Measurements from ENCODE around the gene MRPL50. TPM values are rescaled to one million over a fixed set of nuclear protein-coding genes. Genes with fewer than 3 reads are reported as not detected.

The MRPL50 gene
- total RNA-seq, 1 experiment from 2014 or later = 20.0 TPM

GRCh38 chr9:101380295-101380694 is 18.1 kb downstream of the MRPL50 start:
- Histone ChIP-seq H4K20me1 (ENCODE audit: control insufficient read depth, insufficient read depth, insufficient read length) (no peaks in the 10 kb centered on the region), H2AFZ (ENCODE audit: low read length) (no peak overlapping the region), H3K27ac (ENCODE audit: insufficient read length, low read depth, low read length) (no peak overlapping the region), H3K23ac (ENCODE audit: insufficient read length, low read depth, low read length) (no peak overlapping the region), H3K23me2 (ENCODE audit: insufficient read length, low read depth, low read length, poor library complexity, severe bottlenecking) (no peaks in the 10 kb centered on the region), H2BK120ac (ENCODE audit: low read depth, low read length, poor library complexity, severe bottlenecking) (no peak overlapping the region), H3K79me2 (ENCODE audit: insufficient read depth, low read length) (no peaks in the 10 kb centered on the region), H3T11ph (ENCODE audit: low read length) (no peak overlapping the region), H2BK15ac (ENCODE audit: low read depth, low read length) (no peak overlapping the region), H2BK20ac (ENCODE audit: low read depth, low read length, poor library complexity, severe bottlenecking) (no peak overlapping the region), H3K56ac (ENCODE audit: insufficient read length, low read depth, low read length) (no peak overlapping the region), H3K9ac (ENCODE audit: extremely low read depth, insufficient read length, low read length) (no peak overlapping the region), H3K79me1 (ENCODE audit: insufficient read depth, low read depth, low read length, poor library complexity, severe bottlenecking) (no peaks in the 10 kb centered on the region), H4K8ac (replicated peaks; ENCODE audit: insufficient read length, low read depth, low read length) (no peak overlapping the region), H3K4ac (ENCODE audit: low read depth, low read length) (no peak overlapping the region), H3K27me3 (ENCODE audit: insufficient read depth, low read length) (no peaks in the 10 kb centered on the region), H2BK5ac (ENCODE audit: insufficient read length, low read length) (no peak overlapping the region), H2AK5ac (ENCODE audit: insufficient read length, low read length) (no peak overlapping the region), H3K18ac (ENCODE audit: insufficient read length, low read depth, low read length) (no peak overlapping the region), H3K9me3 (ENCODE audit: control insufficient read depth, low read depth, low read length) (no peaks in the 10 kb centered on the region), H4K91ac (ENCODE audit: insufficient read length, low read depth, low read length) (no peak overlapping the region), H3K4me1 (ENCODE audit: insufficient read depth, low read length) (peaks cover 6% of the 10 kb centered on the region; the same call in 1 of the 2 replicates), H3K4me2 (ENCODE audit: insufficient read depth, insufficient read length, low read length) (no peak overlapping the region), H2BK12ac (ENCODE audit: insufficient read length, low read depth, low read length) (no peak overlapping the region), H4K5ac (ENCODE audit: insufficient read length, low read depth, low read length) (no peak overlapping the region), H3K14ac (ENCODE audit: insufficient read depth, low read length) (no peak overlapping the region)
- no peak overlapping the region for H3K27ac Mint-ChIP-seq
- no peak overlapping the region for H3K4me3 Mint-ChIP-seq
- TF ChIP-seq, protein P1, sequence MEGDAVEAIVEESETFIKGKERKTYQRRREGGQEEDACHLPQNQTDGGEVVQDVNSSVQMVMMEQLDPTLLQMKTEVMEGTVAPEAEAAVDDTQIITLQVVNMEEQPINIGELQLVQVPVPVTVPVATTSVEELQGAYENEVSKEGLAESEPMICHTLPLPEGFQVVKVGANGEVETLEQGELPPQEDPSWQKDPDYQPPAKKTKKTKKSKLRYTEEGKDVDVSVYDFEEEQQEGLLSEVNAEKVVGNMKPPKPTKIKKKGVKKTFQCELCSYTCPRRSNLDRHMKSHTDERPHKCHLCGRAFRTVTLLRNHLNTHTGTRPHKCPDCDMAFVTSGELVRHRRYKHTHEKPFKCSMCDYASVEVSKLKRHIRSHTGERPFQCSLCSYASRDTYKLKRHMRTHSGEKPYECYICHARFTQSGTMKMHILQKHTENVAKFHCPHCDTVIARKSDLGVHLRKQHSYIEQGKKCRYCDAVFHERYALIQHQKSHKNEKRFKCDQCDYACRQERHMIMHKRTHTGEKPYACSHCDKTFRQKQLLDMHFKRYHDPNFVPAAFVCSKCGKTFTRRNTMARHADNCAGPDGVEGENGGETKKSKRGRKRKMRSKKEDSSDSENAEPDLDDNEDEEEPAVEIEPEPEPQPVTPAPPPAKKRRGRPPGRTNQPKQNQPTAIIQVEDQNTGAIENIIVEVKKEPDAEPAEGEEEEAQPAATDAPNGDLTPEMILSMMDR (conservative IDR thresholded peaks at IDR 0.05) = no peak
- H3K4me1 Mint-ChIP-seq = peaks cover 30% of the 10 kb centered on the region in 2 experiments
- H3K36me3 Mint-ChIP-seq (ENCODE audit: insufficient read depth in 1 of 3, low read depth in 3 of 3) = peaks cover 10 to 33% (median 11%) of the 10 kb centered on the region in 3 experiments
- no peak for DNase-seq
- H3K9me3 Mint-ChIP-seq = peaks cover 22 to 23% of the 10 kb centered on the region in 2 experiments
- H3K27me3 Mint-ChIP-seq (ENCODE audit: low read depth) = no peaks in the 10 kb centered on the region; the same call in 1 of the 2 replicates

Data from H9 (cell line).